Uterus (tissue), 4 donors: ENCODE results near the gene ROS1. TPM values are rescaled to one million over a fixed set of nuclear protein-coding genes. Genes with fewer than 3 reads are reported as not detected.

ENCODE experiments used
- DNase-seq, 2 donors: peaks; one replicate each; pipeline ENCODE4 v3.0.0-alpha.2; 2019 to 2020
- H3K27ac ChIP-seq, 2 donors: fragments of 200-600 bp; sonication (generic); 1 replicate in 1 of 2; 2 replicates in 1 of 2; pipeline ENCODE4 v1.5.1; 2016 to 2018
- H3K27me3 ChIP-seq, 2 donors: fragments of 200-600 bp; sonication (generic); one replicate each; pipeline ENCODE4 v1.5.1; 2018 to 2019; ENCODE audit warnings: control low read depth in 1 of 2
- H3K36me3 ChIP-seq, 2 donors: fragments of 200-600 bp; sonication (generic); one replicate each; pipeline ENCODE4 v1.5.1; 2019; ENCODE audit warnings: control low read depth in 1 of 2
- H3K4me1 ChIP-seq, 2 donors: fragments of 200-600 bp; sonication (generic); one replicate each; pipeline ENCODE4 v1.5.1; 2018 to 2019; ENCODE audit warnings: control low read depth in 1 of 2
- H3K4me3 ChIP-seq, 2 donors: fragments of 200-600 bp; sonication (generic); 1 replicate in 1 of 2; 2 replicates in 1 of 2; pipeline ENCODE4 v1.5.1; 2018 to 2019; ENCODE audit warnings: mild to moderate bottlenecking in 1 of 2
- H3K9me3 ChIP-seq, 2 donors: fragments of 200-600 bp; sonication (generic); one replicate each; pipeline ENCODE4 v1.5.1; 2019; ENCODE audit warnings: control low read depth in 1 of 2
- CTCF ChIP-seq, 4 experiments: fragments of 200-600 bp in 2 of 4; fragments of 450-650 bp in 2 of 4; sonication (generic) in 2 of 4; IDR thresholded peaks; one replicate each; pipeline ENCODE4 v1.5.1; 2016 to 2019; ENCODE audit warnings: antibody characterized with exemption in 4 of 4, mild to moderate bottlenecking in 2 of 4, moderate library complexity in 1 of 4
- POLR2A ChIP-seq, 2 donors: fragments of 450-650 bp; IDR thresholded peaks; one replicate each; pipeline ENCODE4 v1.6.1; 2016; ENCODE audit warnings: antibody characterized with exemption in 2 of 2, mild to moderate bottlenecking in 1 of 2, moderate library complexity in 1 of 2
- intact Hi-C: fragments of 100-400 bp; cut with DNase I; formaldehyde crosslinking; loops from one replicate; pipeline ENCODE4 v1.15.1; 2023; ENCODE audit warnings: low total_unique reads
- total RNA-seq, 4 donors: library from RNA; depleted of rRNA in 3 of 4; stranded (reverse); fragments of >200 nt in 3 of 4; gene quantifications; one replicate each; pipeline versions ENCODE4 v1.1.0 to v1.2.4, GENCODE V29; 2014 to 2023
- donor health status: DM: yes; HTN: yes; CAD: no.

Gene ROS1
- total RNA-seq, 4 donors from 2014 or later, result 2.0 TPM; not detected in 3

GRCh38 chr6:117329926-117330325 lies 95.8 kb downstream of the ROS1 start:
- H3K4me3 ChIP-seq, result no peak overlapping the region
- TF ChIP-seq POLR2A (IDR thresholded peaks at IDR 0.05) (no peak), CTCF (IDR thresholded peaks at IDR 0.05) (no peak)
- H3K4me1 ChIP-seq, result no peaks in the 10 kb centered on the region
- no peaks in the 10 kb centered on the region for H3K27me3 ChIP-seq
- no peaks in the 10 kb centered on the region for H3K9me3 ChIP-seq
- intact Hi-C loops, result no loop called here
- no peak overlapping the region for H3K27ac ChIP-seq
- no peak for DNase-seq
- no peaks in the 10 kb centered on the region for H3K36me3 ChIP-seq

DNA sequence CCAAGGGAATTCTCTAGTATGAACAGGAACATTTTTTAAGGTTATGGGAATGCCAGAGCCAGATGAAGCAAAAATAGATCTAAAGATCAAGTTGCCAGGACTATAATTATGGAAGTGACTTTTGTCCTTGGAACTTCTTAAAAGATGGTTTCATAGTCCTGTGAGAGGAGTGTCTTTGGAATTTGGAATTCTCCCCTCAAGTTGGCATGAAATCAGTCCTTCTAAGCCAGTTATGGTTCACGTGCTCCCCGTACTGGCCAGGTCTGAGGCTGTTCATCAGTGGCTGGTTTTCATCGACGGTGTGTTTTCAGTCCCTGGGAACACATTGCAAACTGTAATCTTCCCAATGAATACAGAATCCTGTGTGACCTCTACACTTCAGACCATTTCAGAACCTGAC lies 97.2 kb downstream of the ROS1 start:
- Histone ChIP-seq H3K4me3 (no peak overlapping the region), H3K4me1 (no peaks in the 10 kb centered on the region), H3K36me3 (no peaks in the 10 kb centered on the region), H3K27ac (no peak overlapping the region), H3K27me3 (no peaks in the 10 kb centered on the region), H3K9me3 (no peaks in the 10 kb centered on the region)
- TF ChIP-seq POLR2A (IDR thresholded peaks at IDR 0.05) (no peak), CTCF (IDR thresholded peaks at IDR 0.05) (no peak)
- no peak for DNase-seq
- intact Hi-C loops, result no loop called here

DNA sequence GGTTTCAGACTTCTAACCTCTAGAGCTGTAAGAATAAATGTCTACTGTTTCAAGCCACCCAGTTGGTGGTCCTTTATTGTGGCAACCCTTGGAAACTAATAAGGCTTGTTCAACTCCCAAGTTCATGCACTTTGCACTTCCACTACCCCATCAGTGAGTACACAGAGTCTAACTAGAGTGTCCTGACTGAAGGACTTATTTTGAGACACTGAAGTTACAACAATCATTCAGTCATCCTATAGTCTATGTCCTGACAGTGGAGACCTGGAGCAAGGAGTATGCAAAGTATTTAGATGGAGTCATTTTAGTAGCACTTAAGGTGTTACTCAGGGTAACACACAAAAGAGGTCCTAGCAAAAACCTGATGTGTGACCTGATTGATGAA lies 97.7 kb downstream of the ROS1 start:
- Histone ChIP-seq H3K27ac (no peak overlapping the region), H3K4me3 (no peak overlapping the region), H3K36me3 (no peaks in the 10 kb centered on the region), H3K27me3 (no peaks in the 10 kb centered on the region), H3K4me1 (no peaks in the 10 kb centered on the region), H3K9me3 (no peaks in the 10 kb centered on the region)
- DNase-seq, result no peak
- no peak for TF ChIP-seq CTCF (IDR thresholded peaks at IDR 0.05)
- TF ChIP-seq POLR2A (IDR thresholded peaks at IDR 0.05), result no peak
- intact Hi-C loops, result no loop called here

DNA sequence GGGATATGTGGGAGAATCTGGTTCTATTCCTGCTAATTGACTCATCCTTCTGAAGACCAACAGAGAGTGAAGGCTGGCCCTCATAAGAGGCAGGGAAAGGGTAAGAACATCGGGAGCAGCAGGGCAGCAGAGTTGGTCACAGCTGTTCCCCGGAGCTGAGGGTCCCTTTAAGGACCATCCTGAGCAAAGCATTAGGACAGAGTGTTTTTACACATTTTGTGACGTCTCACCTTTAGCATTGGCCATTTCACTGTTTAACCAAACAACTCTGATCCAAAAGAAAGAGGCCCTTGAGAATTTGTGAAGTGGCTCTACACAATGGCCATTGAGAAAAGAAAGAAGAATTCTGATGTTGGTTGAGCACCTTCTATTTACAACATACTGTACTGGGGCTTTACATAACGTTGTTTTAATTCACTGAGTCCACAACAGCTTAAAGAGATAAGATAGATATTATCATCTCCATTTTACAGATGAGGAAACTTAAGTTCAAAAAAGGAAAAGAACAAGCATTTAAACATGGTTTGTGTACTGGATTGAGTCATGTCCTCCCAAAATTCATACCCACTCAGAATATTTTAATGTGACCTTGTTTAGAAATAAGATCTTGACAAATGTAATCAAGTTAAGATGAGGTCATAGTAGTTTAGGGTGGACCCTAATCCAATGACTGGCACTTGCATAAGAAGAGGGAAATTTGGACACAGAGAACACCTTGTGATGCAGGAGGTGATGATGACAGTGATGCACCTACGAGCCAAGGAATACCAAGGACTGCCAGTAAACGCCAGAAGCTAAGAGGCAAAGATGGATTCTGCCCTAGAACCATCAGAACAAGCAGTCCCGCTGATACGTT lies 98.4 kb downstream of the ROS1 start:
- Histone ChIP-seq H3K4me3 (no peak overlapping the region), H3K36me3 (no peaks in the 10 kb centered on the region), H3K4me1 (no peaks in the 10 kb centered on the region), H3K9me3 (no peaks in the 10 kb centered on the region), H3K27ac (no peak overlapping the region), H3K27me3 (no peaks in the 10 kb centered on the region)
- intact Hi-C loops, result no loop called here
- no peak for DNase-seq
- TF ChIP-seq POLR2A (IDR thresholded peaks at IDR 0.05) (no peak), CTCF (IDR thresholded peaks at IDR 0.05) (no peak)

DNA sequence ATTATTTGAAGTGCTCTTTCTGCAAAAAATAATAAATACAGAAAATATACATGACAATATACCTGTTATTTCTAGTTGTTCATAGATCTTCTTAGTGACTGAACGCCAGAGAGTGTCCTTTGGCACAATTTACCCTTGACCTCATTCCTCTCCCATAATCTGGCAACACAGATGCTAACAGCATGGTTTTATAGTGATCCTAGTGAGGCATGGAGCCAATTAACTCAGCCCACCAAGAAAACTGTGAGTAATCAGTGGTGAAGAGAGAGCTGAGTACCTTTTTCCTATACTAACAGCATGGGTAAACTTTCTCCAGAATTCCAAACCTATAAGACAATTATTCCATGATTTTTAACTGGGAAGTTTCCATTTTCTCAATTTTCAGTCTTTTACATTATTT lies 99.3 kb downstream of the ROS1 start:
- H3K27ac ChIP-seq, result no peak overlapping the region
- TF ChIP-seq CTCF (IDR thresholded peaks at IDR 0.05), result no peak
- no peak for TF ChIP-seq POLR2A (IDR thresholded peaks at IDR 0.05)
- H3K27me3 ChIP-seq, result no peaks in the 10 kb centered on the region
- no peaks in the 10 kb centered on the region for H3K9me3 ChIP-seq
- H3K4me3 ChIP-seq, result no peak overlapping the region
- H3K4me1 ChIP-seq, result no peaks in the 10 kb centered on the region
- intact Hi-C loops, result no loop called here
- no peak for DNase-seq
- H3K36me3 ChIP-seq, result no peaks in the 10 kb centered on the region
